Measurements from ENCODE around the gene RHBDD2. TPM values are rescaled to one million over a fixed set of nuclear protein-coding genes. Genes with fewer than 3 reads are reported as not detected.
"Not testable (repeated sequence)": the region's sequence is repeated elsewhere in the genome, so short reads cannot be mapped to it uniquely, and the experiment has no call there.

Gene RHBDD2
- total and polyA plus RNA-seq, 9 of the 15 experiments (the other 6 are each of a cell fraction or from before 2014, with no cell fraction given) = 3.3 to 36.7 (median 17.9) TPM

- peak; percentile 54; the same call in 1 of the 2 replicates for TF ChIP-seq NKRF (IDR thresholded peaks at IDR 0.05; ENCODE audit: borderline replicate concordance)
Observed at GRCh38 chr7:75909521-75910132, 30.8 kb downstream of the RHBDD2 start (continued).

- H3K9me3 ChIP-seq (replicated peaks; ENCODE audit: control insufficient read depth, insufficient read depth, low read depth, low read length); ATAC-seq; DNase-seq (ENCODE audit: extremely low read depth in 1 of 4, low spot score in 3 of 4); FAIRE-seq; H3K36me3 ChIP-seq (ENCODE audit: control insufficient read depth, insufficient read depth, low read length); H3K27ac ChIP-seq (ENCODE audit: extremely low read depth, low read depth, low read length); intact Hi-C loops (cut with micrococcal nuclease); CTCF ChIA-PET (ENCODE audit: low intra/inter-chr PET ratio); BruUV-seq (replicated peaks); in situ Hi-C loops (cut with MboI); H3K4me3 ChIP-seq; H3K4me2 ChIP-seq (ENCODE audit: insufficient read depth, low read length); H3K9me1 ChIP-seq (ENCODE audit: control insufficient read depth, insufficient read depth, low read length); H3K27me3 ChIP-seq (ENCODE audit: control insufficient read depth in 2 of 2, insufficient read depth in 2 of 2, low read length in 2 of 2); H4K20me1 ChIP-seq (replicated peaks; ENCODE audit: control insufficient read depth, insufficient read depth, low read length); H3K9ac ChIP-seq (ENCODE audit: insufficient read depth in 1 of 2, low read depth in 2 of 2, low read length in 2 of 2): not testable (repeated sequence)
- Histone ChIP-seq H2AFZ (ENCODE audit: low read depth, low read length) (0 out of 2 replicates have a peak overlapping the region, but pooled peaks have one; percentile 17), H3K4me1 (replicated peaks in 1 of 2; ENCODE audit: control insufficient read depth in 2 of 2, insufficient read depth in 2 of 2, low read length in 2 of 2) (peaks cover 14 to 22% of the 10 kb centered on the region in 2 experiments; a peak in 4 of 5 replicates), H3K79me2 (ENCODE audit: control insufficient read depth, insufficient read depth, low read length) (peaks cover 21% of the 10 kb centered on the region)
- 33% methylated on average over 12 of the region's 12 CpGs for WGBS (ENCODE audit: insufficient coverage, low coverage, missing lambda C conversion rate)
- POLR2A ChIA-PET = interaction anchor here (0.8 kb wide), 1 partner anchor 9 kb away, joined by 4 read pairs; no protein-coding TSS in a partner anchor
- peak; percentile 81 for TF ChIP-seq CEBPB (tag; IDR thresholded peaks at IDR 0.05)
- TF ChIP-seq HDAC2 (IDR thresholded peaks at IDR 0.05) = 0 out of 2 replicates have a peak, but pooled peaks have one; percentile 43
- 0 out of 2 replicates have a peak, but pooled peaks have one; percentile 28 for TF ChIP-seq BCOR (IDR thresholded peaks at IDR 0.05)
Observed at GRCh38 chr7:75911186-75911585, 32.4 kb downstream of the RHBDD2 start.

Data from K562 (cell line).